Measurements from ENCODE around the gene SYNE3. TPM values are rescaled to one million over a fixed set of nuclear protein-coding genes. Genes with fewer than 3 reads are reported as not detected.

Gene SYNE3
- total RNA-seq, 5 donors from 2014 or later (not counting 1 experiment from before 2014, with no cell fraction given) = 55.6 to 92.3 (median 77.8) TPM

- no peak for DNase-seq
- 90% methylated on average over 15 of the region's 17 CpGs for WGBS (ENCODE audit: insufficient coverage)
- ATAC-seq (replicated peaks in 1 of 4) = no peak
- H3K4me1 ChIP-seq (ENCODE audit: control insufficient read depth in 1 of 2, extremely low read depth in 1 of 2, insufficient read depth in 2 of 2, low read length in 2 of 2) = peaks cover 0 to 70% of the 10 kb centered on the region in 2 experiments
- no peak overlapping the region for H3K4me3 Mint-ChIP-seq
- no peak overlapping the region for H3K4me3 ChIP-seq (ENCODE audit: control insufficient read depth in 1 of 2, extremely low read depth in 1 of 2, low read length in 1 of 2)
- H3K27me3 ChIP-seq (replicated peaks in 1 of 2; ENCODE audit: control insufficient read depth in 2 of 2, extremely low read depth in 1 of 2, insufficient read depth in 2 of 2, low read length in 1 of 2) = no peaks in the 10 kb centered on the region
- H3K9me3 ChIP-seq = no peaks in the 10 kb centered on the region
- H3K4me1 Mint-ChIP-seq = peaks cover 72 to 90% (median 84%) of the 10 kb centered on the region in 3 donors
- no peaks in the 10 kb centered on the region for H3K27me3 Mint-ChIP-seq
- no peak overlapping the region for H3K27ac Mint-ChIP-seq
- peaks cover 20 to 31% of the 10 kb centered on the region in 2 donors for H3K36me3 ChIP-seq (ENCODE audit: control insufficient read depth in 2 of 2, extremely low read depth in 1 of 2, insufficient read depth in 1 of 2, low read length in 1 of 2)
- peaks cover 41% of the 10 kb centered on the region for H3K36me3 Mint-ChIP-seq
- ChIA-PET CTCF (no interaction called here), POLR2A (interaction anchor here in 1 of 2 donors (0.6 kb wide), 1 partner anchor 9 kb away, joined by 3 read pairs; no protein-coding TSS in a partner anchor)
- H3K9me3 Mint-ChIP-seq = no peaks in the 10 kb centered on the region
- H3K27ac ChIP-seq (ENCODE audit: low read length) = no peak overlapping the region
Measured at GRCh38 chr14:95505030-95505589, 11.3 kb downstream of the SYNE3 start.

GRCh38 chr14:95504135-95505029 lies 12.1 kb downstream of the SYNE3 start:
- Histone ChIP-seq H3K36me3 (ENCODE audit: control insufficient read depth in 2 of 2, extremely low read depth in 1 of 2, insufficient read depth in 1 of 2, low read length in 1 of 2) (peaks cover 22 to 28% of the 10 kb centered on the region in 2 donors), H3K4me3 (ENCODE audit: control insufficient read depth in 1 of 2, extremely low read depth in 1 of 2, low read length in 1 of 2) (no peak overlapping the region), H3K27me3 (replicated peaks in 1 of 2; ENCODE audit: control insufficient read depth in 2 of 2, extremely low read depth in 1 of 2, insufficient read depth in 2 of 2, low read length in 1 of 2) (no peaks in the 10 kb centered on the region), H3K27ac (ENCODE audit: low read length) (no peak overlapping the region), H3K4me1 (ENCODE audit: control insufficient read depth in 1 of 2, extremely low read depth in 1 of 2, insufficient read depth in 2 of 2, low read length in 2 of 2) (peaks cover 0 to 65% of the 10 kb centered on the region in 2 experiments), H3K9me3 (no peaks in the 10 kb centered on the region)
- ChIA-PET CTCF (interaction anchor here in 1 of 2 donors (0.7 kb wide), 2 partner anchors 56 to 412 kb away, joined by 3 to 7 read pairs; no protein-coding TSS in a partner anchor), POLR2A (no interaction called here)
- 70% methylated on average over 2 of the region's 6 CpGs for WGBS (ENCODE audit: insufficient coverage)
- DNase-seq (no peak), ATAC-seq (replicated peaks in 1 of 4) (peak in 1 of 4 experiments; percentile 32)
- H3K4me1 Mint-ChIP-seq = peaks cover 66 to 88% (median 83%) of the 10 kb centered on the region in 3 donors
- H3K27ac Mint-ChIP-seq = peak overlapping the region; percentile 66 to 69
- no peaks in the 10 kb centered on the region for H3K9me3 Mint-ChIP-seq
- peak overlapping the region in 1 of 3 donors; percentile 8 for H3K4me3 Mint-ChIP-seq
- peaks cover 38% of the 10 kb centered on the region for H3K36me3 Mint-ChIP-seq
- H3K27me3 Mint-ChIP-seq = no peaks in the 10 kb centered on the region

GRCh38 chr14:95503365-95504134 lies 12.9 kb downstream of the SYNE3 start:
- ATAC-seq (replicated peaks in 1 of 4) (no peak), DNase-seq (no peak)
- H3K4me1 Mint-ChIP-seq = peaks cover 59 to 87% (median 84%) of the 10 kb centered on the region in 3 donors
- no peaks in the 10 kb centered on the region for H3K27me3 Mint-ChIP-seq
- Histone ChIP-seq H3K27me3 (replicated peaks in 1 of 2; ENCODE audit: control insufficient read depth in 2 of 2, extremely low read depth in 1 of 2, insufficient read depth in 2 of 2, low read length in 1 of 2) (no peaks in the 10 kb centered on the region), H3K36me3 (ENCODE audit: control insufficient read depth in 2 of 2, extremely low read depth in 1 of 2, insufficient read depth in 1 of 2, low read length in 1 of 2) (peaks cover 28 to 31% of the 10 kb centered on the region in 2 donors), H3K9me3 (no peaks in the 10 kb centered on the region), H3K4me3 (ENCODE audit: control insufficient read depth in 1 of 2, extremely low read depth in 1 of 2, low read length in 1 of 2) (no peak overlapping the region), H3K4me1 (ENCODE audit: control insufficient read depth in 1 of 2, extremely low read depth in 1 of 2, insufficient read depth in 2 of 2, low read length in 2 of 2) (peaks cover 0 to 61% of the 10 kb centered on the region in 2 experiments), H3K27ac (ENCODE audit: low read length) (no peak overlapping the region)
- ChIA-PET POLR2A (interaction anchor here in 1 of 2 donors (0.7 kb wide), 1 partner anchor 15 kb away, joined by 3 read pairs; no protein-coding TSS in a partner anchor), CTCF (interaction anchor here in 1 of 2 donors (0.7 kb wide), 2 partner anchors 55 to 411 kb away, joined by 3 to 7 read pairs; no protein-coding TSS in a partner anchor)
- peak overlapping the region in 1 of 2 donors; percentile 48 for H3K27ac Mint-ChIP-seq
- H3K9me3 Mint-ChIP-seq = no peaks in the 10 kb centered on the region
- H3K36me3 Mint-ChIP-seq = peaks cover 36% of the 10 kb centered on the region
- WGBS (ENCODE audit: insufficient coverage) = no CpG with 5 or more reads among the region's 8 CpGs
- H3K4me3 Mint-ChIP-seq = no peak overlapping the region

GRCh38 chr14:95502381-95502950 lies 14.0 kb downstream of the SYNE3 start:
- 94% methylated on average over 14 of the region's 14 CpGs for WGBS (ENCODE audit: insufficient coverage)
- Mint-ChIP-seq H3K9me3 (no peaks in the 10 kb centered on the region), H3K36me3 (peaks cover 33% of the 10 kb centered on the region), H3K4me3 (no peak overlapping the region), H3K27ac (peak overlapping the region; percentile 12 to 49), H3K27me3 (no peaks in the 10 kb centered on the region), H3K4me1 (peaks cover 55 to 85% (median 80%) of the 10 kb centered on the region in 3 donors)
- Histone ChIP-seq H3K27ac (ENCODE audit: low read length) (no peak overlapping the region), H3K36me3 (ENCODE audit: control insufficient read depth in 2 of 2, extremely low read depth in 1 of 2, insufficient read depth in 1 of 2, low read length in 1 of 2) (peaks cover 28 to 31% of the 10 kb centered on the region in 2 donors), H3K4me1 (ENCODE audit: control insufficient read depth in 1 of 2, extremely low read depth in 1 of 2, insufficient read depth in 2 of 2, low read length in 2 of 2) (peaks cover 1 to 56% of the 10 kb centered on the region in 2 experiments), H3K4me3 (ENCODE audit: control insufficient read depth in 1 of 2, extremely low read depth in 1 of 2, low read length in 1 of 2) (no peak overlapping the region), H3K27me3 (replicated peaks in 1 of 2; ENCODE audit: control insufficient read depth in 2 of 2, extremely low read depth in 1 of 2, insufficient read depth in 2 of 2, low read length in 1 of 2) (no peaks in the 10 kb centered on the region), H3K9me3 (no peaks in the 10 kb centered on the region)
- ATAC-seq (replicated peaks in 1 of 4) (no peak), DNase-seq (no peak)
- ChIA-PET CTCF (interaction anchor here in 1 of 2 donors (0.6 kb wide), 1 partner anchor 57 kb away, joined by 3 read pairs; no protein-coding TSS in a partner anchor), POLR2A (interaction anchor here in 1 of 2 donors (0.7 kb wide), 1 partner anchor 16 kb away, joined by 3 read pairs; no protein-coding TSS in a partner anchor)

GRCh38 chr14:95500772-95501401 lies 15.6 kb downstream of the SYNE3 start:
- Mint-ChIP-seq H3K27me3 (no peaks in the 10 kb centered on the region), H3K27ac (peak overlapping the region; percentile 26 to 62), H3K9me3 (no peaks in the 10 kb centered on the region), H3K36me3 (peaks cover 22% of the 10 kb centered on the region), H3K4me3 (peak overlapping the region in 1 of 3 donors; percentile 26), H3K4me1 (peaks cover 58 to 85% (median 81%) of the 10 kb centered on the region in 3 donors)
- peaks cover 25 to 28% of the 10 kb centered on the region in 2 donors for H3K36me3 ChIP-seq (ENCODE audit: control insufficient read depth in 2 of 2, extremely low read depth in 1 of 2, insufficient read depth in 1 of 2, low read length in 1 of 2)
- no peaks in the 10 kb centered on the region for H3K27me3 ChIP-seq (replicated peaks in 1 of 2; ENCODE audit: control insufficient read depth in 2 of 2, extremely low read depth in 1 of 2, insufficient read depth in 2 of 2, low read length in 1 of 2)
- ATAC-seq (replicated peaks in 1 of 4) (no peak), DNase-seq (no peak)
- H3K4me1 ChIP-seq (ENCODE audit: control insufficient read depth in 1 of 2, extremely low read depth in 1 of 2, insufficient read depth in 2 of 2, low read length in 2 of 2) = peaks cover 15 to 55% of the 10 kb centered on the region in 2 experiments
- ChIA-PET POLR2A (no interaction called here), CTCF (interaction anchor here in 1 of 2 donors (0.6 kb wide), 1 partner anchor 25 kb away, joined by 3 read pairs; no protein-coding TSS in a partner anchor)
- H3K27ac ChIP-seq (ENCODE audit: low read length) = no peak overlapping the region
- 92% methylated on average over 13 of the region's 14 CpGs for WGBS (ENCODE audit: insufficient coverage)
- no peak overlapping the region for H3K4me3 ChIP-seq (ENCODE audit: control insufficient read depth in 1 of 2, extremely low read depth in 1 of 2, low read length in 1 of 2)
- H3K9me3 ChIP-seq = no peaks in the 10 kb centered on the region
